Measurements from ENCODE around the gene LARGE1.
A peak's percentile ranks its signal among the peaks of the same experiment; 100 is the strongest.

The LARGE1 gene

GRCh38 chr22:33920197-33920540 is at the start of gene LARGE1:
Gene LARGE1, minus strand, starts transcription at chr22:33920476.
- DNase-seq (ENCODE audit: low read depth in 2 of 2), result no peak

- no peak for DNase-seq (ENCODE audit: low read depth in 2 of 2)
These were observed 48.8 kb upstream of the LARGE1 start for GRCh38 chr22:33969045-33969444.

- DNase-seq (ENCODE audit: low read depth in 2 of 2), result no peak
These were observed 43.8 kb upstream of the LARGE1 start for GRCh38 chr22:33964121-33964520.

- no peak for DNase-seq (ENCODE audit: low read depth in 2 of 2)
These were observed 42.1 kb upstream of the LARGE1 start for GRCh38 chr22:33962409-33962808.

- DNase-seq (ENCODE audit: low read depth in 2 of 2), result no peak
These were observed 38.5 kb upstream of the LARGE1 start for GRCh38 chr22:33958741-33959140.

GRCh38 chr22:33957086-33957485 is 36.8 kb upstream of the LARGE1 start:
- DNase-seq (ENCODE audit: low read depth in 2 of 2), result no peak

GRCh38 chr22:33952776-33953175 is 32.5 kb upstream of the LARGE1 start:
- no peak for DNase-seq (ENCODE audit: low read depth in 2 of 2)

GRCh38 chr22:33940741-33941140 is 20.5 kb upstream of the LARGE1 start:
- no peak for DNase-seq (ENCODE audit: low read depth in 2 of 2)

- DNase-seq (ENCODE audit: low read depth in 2 of 2), result no peak
These were observed 12.7 kb upstream of the LARGE1 start for GRCh38 chr22:33932997-33933396.

- DNase-seq (ENCODE audit: low read depth in 2 of 2), result no peak
These were observed 11.1 kb upstream of the LARGE1 start for GRCh38 chr22:33931406-33931805.

GRCh38 chr22:33927752-33928151 is 7.5 kb upstream of the LARGE1 start:
- no peak for DNase-seq (ENCODE audit: low read depth in 2 of 2)

- no peak for DNase-seq (ENCODE audit: low read depth in 2 of 2)
These were observed 4.9 kb upstream of the LARGE1 start for GRCh38 chr22:33925194-33925593.

GRCh38 chr22:33923660-33924246 is 3.5 kb upstream of the LARGE1 start:
- DNase-seq (ENCODE audit: low read depth in 2 of 2), result no peak

GRCh38 chr22:33923033-33923432 is 2.8 kb upstream of the LARGE1 start:
- no peak for DNase-seq (ENCODE audit: low read depth in 2 of 2)

GRCh38 chr22:33922349-33922681 is 2.0 kb upstream of the LARGE1 start:
- DNase-seq (ENCODE audit: low read depth in 2 of 2), result no peak

GRCh38 chr22:33921525-33922348 is 1.5 kb upstream of the LARGE1 start:
- no peak for DNase-seq (ENCODE audit: low read depth in 2 of 2)

- DNase-seq (ENCODE audit: low read depth in 2 of 2), result peak; percentile 70 to 80
These were observed 750 bp upstream of the LARGE1 start for GRCh38 chr22:33920927-33921524.

GRCh38 chr22:33919391-33920196 is 682 bp downstream of the LARGE1 start:
- no peak for DNase-seq (ENCODE audit: low read depth in 2 of 2)

- DNase-seq (ENCODE audit: low read depth in 2 of 2), result no peak
These were observed 1.5 kb downstream of the LARGE1 start for GRCh38 chr22:33918676-33919365.

GRCh38 chr22:33917744-33918406 is 2.4 kb downstream of the LARGE1 start:
- no peak for DNase-seq (ENCODE audit: low read depth in 2 of 2)

- no peak for DNase-seq (ENCODE audit: low read depth in 2 of 2)
These were observed 5.6 kb downstream of the LARGE1 start for GRCh38 chr22:33914699-33915098.
